Renal cortical epithelial cell (primary cell): Measurements from ENCODE around the gene HSPE1. TPM values are rescaled to one million over a fixed set of nuclear protein-coding genes. Genes with fewer than 3 reads are reported as not detected.
"Not testable (repeated sequence)": the region's sequence is repeated elsewhere in the genome, so short reads cannot be mapped to it uniquely, and the experiment has no call there.

ENCODE experiments used
- DNase-seq: peaks from one replicate; pipeline ENCODE4 v3.0.0-alpha.2; 2011; ENCODE audit warnings: low read depth
- total RNA-seq: library from RNA; depleted of rRNA; stranded (reverse); fragments of >200 nt; gene quantifications from 2 replicates; pipeline ENCODE4 v1.2.3, GENCODE V29; 2014

The HSPE1 gene
- 135 and 148 TPM in 2 replicates for total RNA-seq

- DNase-seq, result peak; percentile 96
Observed at GRCh38 chr2:197499594-197500502, at the start of gene HSPE1, which contains the start of gene HSPD1. TSS of gene HSPE1 (plus strand) at chr2:197500379. CDS start at chr2:197500437, 58 bp downstream. TSS of gene HSPD1 (minus strand) at chr2:197499840. CDS start at chr2:197498848, 992 bp downstream.

- DNase-seq, result no peak
Observed at GRCh38 chr2:197450465-197450864, 49.7 kb upstream of the HSPE1 start.

GRCh38 chr2:197450935-197451358 is 49.2 kb upstream of the HSPE1 start:
- DNase-seq, result not testable (repeated sequence)

- DNase-seq, result no peak
Observed at GRCh38 chr2:197452754-197453122, 47.4 kb upstream of the HSPE1 start.

- peak; percentile 99 for DNase-seq
Observed at GRCh38 chr2:197453123-197453913, 46.9 kb upstream of the HSPE1 start, which contains the start of gene COQ10B. TSS of gene COQ10B (plus strand) at chr2:197453552. CDS start at chr2:197453561, 9 bp downstream.

- peak; percentile 91 for DNase-seq
Observed at GRCh38 chr2:197453914-197454398, 46.2 kb upstream of the HSPE1 start.

GRCh38 chr2:197454923-197455322 is 45.3 kb upstream of the HSPE1 start:
- DNase-seq, result no peak

- DNase-seq, result no peak
Observed at GRCh38 chr2:197455428-197455827, 44.8 kb upstream of the HSPE1 start.

- no peak for DNase-seq
Observed at GRCh38 chr2:197460649-197461048, 39.5 kb upstream of the HSPE1 start.

- DNase-seq, result peak; percentile 54
Observed at GRCh38 chr2:197461057-197461456, 39.1 kb upstream of the HSPE1 start.

GRCh38 chr2:197464175-197464574 is 36.0 kb upstream of the HSPE1 start:
- DNase-seq, result no peak

GRCh38 chr2:197472166-197472565 is 28.0 kb upstream of the HSPE1 start:
- DNase-seq, result no peak

GRCh38 chr2:197477797-197478196 is 22.4 kb upstream of the HSPE1 start:
- DNase-seq, result no peak

GRCh38 chr2:197480165-197481036 is 19.8 kb upstream of the HSPE1 start:
- no peak for DNase-seq

GRCh38 chr2:197484248-197484647 is 15.9 kb upstream of the HSPE1 start:
- not testable (repeated sequence) for DNase-seq

GRCh38 chr2:197486175-197486574 is 14.0 kb upstream of the HSPE1 start:
- DNase-seq, result no peak

- DNase-seq, result peak; percentile 50
Observed at GRCh38 chr2:197487385-197487784, 12.8 kb upstream of the HSPE1 start.

GRCh38 chr2:197495433-197496134 is 4.6 kb upstream of the HSPE1 start:
- no peak for DNase-seq

GRCh38 chr2:197496695-197497094 is 3.5 kb upstream of the HSPE1 start:
- no peak for DNase-seq

GRCh38 chr2:197497326-197497725 is 2.9 kb upstream of the HSPE1 start:
- DNase-seq, result no peak
